Tongue (tissue), 2 donors: ENCODE data around the gene SNED1. TPM values are rescaled to one million over a fixed set of nuclear protein-coding genes. Genes with fewer than 3 reads are reported as not detected.

Experiments used
- DNase-seq: peaks from one replicate; pipeline ENCODE4 v3.0.0-alpha.2; 2015
- total RNA-seq: library from RNA; depleted of rRNA; stranded (reverse); fragments of >200 nt; gene quantifications from one replicate; pipeline ENCODE4 v1.2.3, GENCODE V29; 2014

The SNED1 gene
- total RNA-seq, 1 donor from 2014 or later, result 15.0 TPM

DNA sequence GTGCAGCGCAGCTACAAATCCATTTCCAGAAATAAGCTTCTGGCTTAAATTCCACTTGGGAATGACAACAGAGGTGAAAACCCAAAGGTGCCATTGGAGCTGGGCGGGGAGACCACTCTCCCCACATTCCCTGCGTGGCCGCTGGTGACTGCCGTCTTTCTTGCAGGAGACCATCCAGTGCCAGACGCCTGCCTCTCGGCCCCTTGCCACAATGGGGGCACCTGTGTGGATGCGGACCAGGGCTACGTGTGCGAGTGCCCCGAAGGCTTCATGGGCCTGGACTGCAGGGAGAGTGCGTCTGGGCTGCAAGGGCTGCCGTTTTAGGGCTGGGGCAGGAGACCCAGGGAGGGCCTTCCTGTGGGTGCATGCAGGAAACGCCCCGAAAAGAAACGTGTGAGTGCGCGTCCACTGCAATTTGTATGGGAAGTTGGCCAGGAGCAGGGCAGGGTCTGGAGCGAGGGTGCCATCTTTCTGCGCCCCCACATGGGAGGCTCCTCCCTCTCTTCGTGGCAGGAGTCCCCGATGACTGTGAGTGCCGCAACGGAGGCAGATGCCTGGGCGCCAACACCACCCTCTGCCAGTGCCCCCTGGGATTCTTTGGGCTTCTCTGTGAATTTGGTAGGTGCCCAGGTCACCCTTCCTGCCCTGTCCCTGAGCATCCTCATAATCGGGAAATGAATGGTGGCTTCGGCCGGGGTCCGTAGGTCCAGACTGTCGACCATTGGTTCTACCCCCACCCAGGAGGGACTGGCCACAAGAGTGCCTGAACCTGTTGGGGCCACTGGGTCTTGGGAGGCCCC is 49.9 kb downstream of the SNED1 start:
- DNase-seq, result no peak

DNA sequence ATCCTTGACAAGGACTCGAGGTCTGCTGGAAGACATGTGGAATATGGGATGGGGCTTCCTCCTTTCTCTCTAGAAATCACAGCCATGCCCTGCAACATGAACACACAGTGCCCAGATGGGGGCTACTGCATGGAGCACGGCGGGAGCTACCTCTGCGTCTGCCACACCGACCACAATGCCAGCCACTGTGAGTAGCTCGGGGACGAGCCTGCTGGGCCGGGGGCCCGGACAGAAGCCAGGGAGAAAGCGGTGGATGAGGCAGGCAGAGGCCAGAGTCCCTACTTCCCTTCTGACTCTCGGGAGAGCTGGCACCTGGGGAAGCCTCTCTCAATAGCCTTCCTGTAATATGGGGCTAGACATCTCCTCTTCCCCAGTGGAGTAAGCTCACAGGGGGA is 50.5 kb downstream of the SNED1 start:
- DNase-seq, result no peak

- DNase-seq, result peak; percentile 57
Measured at GRCh38 chr2:241049739-241050623, 51.6 kb downstream of the SNED1 start.

- no peak for DNase-seq
Measured at GRCh38 chr2:241050624-241051577, 52.5 kb downstream of the SNED1 start.

- DNase-seq, result no peak
Measured at GRCh38 chr2:241051578-241052487, 53.4 kb downstream of the SNED1 start.

DNA sequence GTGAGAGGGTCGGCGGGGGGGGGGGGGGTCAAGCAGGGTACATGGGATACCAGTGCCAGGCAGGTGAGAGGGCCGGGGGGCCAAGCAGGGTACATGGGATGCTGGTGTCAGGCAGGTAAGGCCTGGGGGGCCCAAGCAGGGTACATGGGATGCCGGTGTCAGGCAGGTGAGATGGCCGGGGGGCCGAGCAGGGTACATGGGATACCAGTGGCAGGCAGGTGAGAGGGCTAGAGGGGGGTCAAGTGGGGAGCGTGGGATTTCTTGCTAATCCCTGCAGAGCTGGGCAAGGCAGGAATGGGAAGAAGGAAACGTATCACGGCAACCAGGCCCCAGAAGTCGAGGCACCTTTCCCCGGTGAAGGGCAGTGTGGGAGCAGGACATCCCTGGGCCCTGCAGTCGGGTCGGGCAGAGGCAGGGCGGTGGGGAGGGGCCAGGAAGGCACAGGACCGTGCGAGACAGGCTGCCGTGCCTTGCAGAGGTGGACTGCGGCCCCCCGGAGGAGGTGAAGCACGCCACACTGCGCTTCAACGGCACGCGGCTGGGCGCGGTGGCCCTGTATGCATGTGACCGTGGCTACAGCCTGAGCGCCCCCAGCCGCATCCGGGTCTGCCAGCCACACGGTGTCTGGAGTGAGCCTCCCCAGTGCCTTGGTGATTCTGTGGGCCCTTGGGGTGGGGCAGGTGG is 54.4 kb downstream of the SNED1 start:
- DNase-seq, result no peak

DNA sequence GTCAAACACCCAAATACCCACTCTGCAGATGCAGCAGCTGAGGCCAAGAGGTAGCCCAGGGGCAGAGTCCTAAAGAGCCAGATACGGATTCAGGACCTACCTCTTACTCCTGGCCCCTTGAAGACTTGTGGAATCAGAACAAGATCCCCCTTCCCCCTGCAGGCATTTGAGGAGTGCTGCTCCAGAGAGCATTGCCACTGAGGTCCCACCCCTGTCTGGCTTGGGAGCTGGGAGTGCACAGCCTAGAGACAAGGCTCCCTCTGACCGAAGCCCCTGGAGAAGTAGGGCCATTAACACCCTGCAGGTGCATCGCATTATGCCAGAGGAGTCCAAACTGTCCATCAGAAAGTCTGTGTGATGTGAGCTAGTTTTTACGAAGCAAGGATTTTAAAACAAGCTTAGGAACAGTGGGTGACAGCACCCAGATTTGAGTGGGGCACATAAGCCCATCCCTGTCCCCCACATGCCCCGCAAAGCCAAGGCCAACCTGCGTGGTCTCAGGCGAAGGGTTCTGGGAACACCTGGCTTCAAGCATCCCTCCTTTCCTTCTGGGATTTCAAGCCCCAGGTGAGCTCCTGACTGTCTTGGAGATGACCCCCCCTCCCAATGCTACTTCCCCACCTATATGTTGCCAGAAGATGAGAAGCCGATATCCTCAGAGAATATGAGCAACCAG is 55.3 kb downstream of the SNED1 start:
- DNase-seq, result no peak

- peak; percentile 39 for DNase-seq
Measured at GRCh38 chr2:241061275-241061674, 62.9 kb downstream of the SNED1 start.

DNA sequence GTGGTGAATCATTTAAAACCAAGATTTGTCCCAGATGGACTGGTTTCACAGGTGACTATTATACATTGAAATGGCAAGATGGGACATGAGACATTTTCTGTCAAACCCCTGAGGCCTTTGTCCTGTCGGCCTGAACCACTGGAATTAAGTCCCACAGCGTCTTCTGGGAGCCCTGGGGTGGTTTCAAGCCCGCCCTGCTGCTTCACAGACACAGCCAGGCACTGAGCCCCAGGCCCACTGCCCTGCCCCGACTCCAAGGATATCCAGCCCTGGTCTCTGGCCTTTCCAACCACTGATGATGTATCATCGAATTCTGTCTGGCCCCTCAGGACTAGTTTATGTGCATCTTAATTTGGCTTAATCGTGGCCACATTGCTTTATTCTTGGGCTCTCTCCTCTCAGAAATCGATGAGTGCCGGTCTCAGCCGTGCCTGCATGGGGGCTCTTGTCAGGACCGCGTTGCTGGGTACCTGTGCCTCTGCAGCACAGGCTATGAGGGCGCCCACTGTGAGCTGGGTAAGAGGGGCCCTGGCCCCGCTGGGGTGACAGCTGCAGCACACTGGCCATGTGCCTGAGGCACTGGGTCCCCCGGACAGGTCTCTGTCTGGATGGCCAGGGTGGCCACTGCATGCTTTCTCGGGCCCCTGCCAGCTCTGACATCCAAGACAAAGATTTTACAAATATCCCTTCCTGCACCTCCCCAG is 64.1 kb downstream of the SNED1 start:
- no peak for DNase-seq

- DNase-seq, result no peak
Measured at GRCh38 chr2:241063093-241063551, 64.7 kb downstream of the SNED1 start.

DNA sequence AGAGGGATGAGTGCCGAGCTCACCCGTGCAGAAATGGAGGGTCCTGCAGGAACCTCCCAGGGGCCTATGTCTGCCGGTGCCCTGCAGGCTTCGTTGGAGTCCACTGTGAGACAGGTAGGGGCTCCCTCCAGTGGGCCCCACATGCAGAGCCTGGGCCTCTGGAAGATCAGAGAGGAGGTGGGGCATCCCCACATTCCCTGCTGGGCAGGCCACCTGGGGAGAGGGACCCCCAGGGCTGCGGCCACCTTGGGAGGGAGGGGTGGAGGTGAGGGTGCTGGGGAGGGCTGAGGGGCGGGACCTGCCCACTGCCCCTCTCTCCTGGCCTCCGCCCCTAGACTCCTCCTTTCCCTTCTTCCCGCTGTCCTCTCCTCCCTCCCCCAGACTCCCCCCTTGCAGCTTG is 65.2 kb downstream of the SNED1 start:
- no peak for DNase-seq

DNA sequence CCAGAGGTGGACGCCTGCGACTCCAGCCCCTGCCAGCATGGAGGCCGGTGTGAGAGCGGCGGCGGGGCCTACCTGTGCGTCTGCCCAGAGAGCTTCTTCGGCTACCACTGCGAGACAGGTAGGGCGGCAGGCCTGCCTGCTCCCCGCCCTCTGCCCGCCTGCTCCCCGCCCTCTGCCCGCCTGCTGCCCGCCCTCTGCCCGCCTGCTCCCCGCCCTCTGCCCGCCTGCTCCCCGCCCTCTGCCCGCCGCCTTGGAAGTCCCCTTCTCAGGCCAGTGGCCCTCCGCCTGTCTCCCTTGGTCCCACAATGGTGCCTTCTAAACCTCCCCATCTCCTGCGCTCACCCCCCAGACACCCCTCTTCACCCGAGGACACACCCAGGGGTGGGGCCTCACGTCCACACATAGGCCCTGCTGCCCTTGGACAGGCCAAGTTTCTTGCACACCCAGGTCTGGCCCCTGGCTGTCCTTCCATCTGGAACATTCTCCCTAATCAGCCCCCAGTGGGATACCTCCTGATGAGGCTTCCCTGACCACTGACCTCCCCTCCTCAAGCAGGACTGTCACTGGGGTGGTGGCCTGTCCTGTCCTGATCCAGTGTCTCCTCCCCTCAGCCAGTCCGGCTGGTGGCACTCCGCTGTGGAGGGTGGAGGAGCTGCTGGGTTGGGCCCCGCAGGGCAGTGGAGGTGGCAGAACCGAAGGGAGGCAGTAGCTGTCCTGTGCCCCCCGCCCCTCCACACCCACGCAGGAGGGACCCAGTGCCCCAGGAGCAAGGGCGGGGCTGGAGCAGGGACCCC is 65.8 kb downstream of the SNED1 start:
- DNase-seq, result no peak

- DNase-seq, result no peak
Measured at GRCh38 chr2:241064802-241065354, 66.5 kb downstream of the SNED1 start.

DNA sequence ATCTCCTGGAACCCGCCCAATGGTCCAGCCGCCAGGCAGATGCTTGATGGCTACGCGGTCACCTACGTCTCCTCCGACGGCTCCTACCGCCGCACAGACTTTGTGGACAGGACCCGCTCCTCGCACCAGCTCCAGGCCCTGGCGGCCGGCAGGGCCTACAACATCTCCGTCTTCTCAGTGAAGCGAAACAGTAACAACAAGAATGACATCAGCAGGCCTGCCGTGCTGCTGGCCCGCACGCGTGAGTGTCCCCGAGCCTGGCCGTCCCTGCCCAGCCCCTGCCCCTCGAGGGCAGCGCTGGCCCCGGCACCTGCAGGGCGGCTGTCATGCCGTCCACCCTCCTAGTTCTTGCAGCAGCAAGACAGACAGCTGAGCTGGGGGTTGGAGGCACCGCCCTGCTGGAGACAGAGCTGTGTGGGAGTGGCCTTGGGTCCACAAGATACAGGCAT is 67.0 kb downstream of the SNED1 start:
- no peak for DNase-seq

DNA sequence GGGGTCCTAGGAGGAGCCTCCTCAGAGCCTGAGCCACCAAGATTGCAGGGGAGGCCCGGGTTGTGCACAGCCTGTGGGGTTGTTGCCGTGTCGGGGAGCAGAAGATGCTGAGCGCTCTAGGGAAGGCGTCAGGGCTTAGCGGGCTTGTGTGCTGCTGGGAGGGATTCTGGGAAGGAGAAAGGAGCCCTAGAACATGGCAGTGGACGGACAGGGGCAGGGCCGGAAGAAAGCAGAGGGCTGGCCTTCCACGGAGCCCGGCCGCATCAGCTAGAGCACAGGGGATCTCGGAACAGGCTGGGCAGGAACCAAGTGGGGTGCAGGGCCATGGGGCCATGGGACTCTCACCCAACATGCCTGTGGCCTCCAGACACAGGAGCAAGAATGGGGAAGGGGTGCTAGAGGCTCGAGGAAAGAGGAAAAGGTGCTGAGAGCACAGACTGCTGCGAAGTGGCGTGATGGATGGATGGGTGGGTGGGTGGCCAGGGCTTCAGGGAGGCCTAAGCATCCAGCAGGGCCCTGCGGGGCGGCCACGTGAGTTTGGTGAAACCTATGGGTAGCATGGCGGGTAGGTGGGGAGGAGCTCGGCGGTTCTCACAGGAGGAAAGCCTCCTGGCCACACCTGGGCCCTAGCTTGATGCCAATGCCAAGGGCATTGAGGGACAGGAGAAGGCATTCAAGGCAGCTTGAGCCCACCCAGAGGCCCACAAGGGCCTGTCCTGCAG is 67.9 kb downstream of the SNED1 start:
- no peak for DNase-seq

- DNase-seq, result peak; percentile 27
Measured at GRCh38 chr2:241066893-241067341, 68.5 kb downstream of the SNED1 start.
